ENCODE measurements around the gene ITPRID1. TPM values are rescaled to one million over a fixed set of nuclear protein-coding genes. Genes with fewer than 3 reads are reported as not detected.

ITPRID1 gene
- total RNA-seq, 1 experiment from 2014 or later = not detected

GRCh38 chr7:31642681-31643115 is 128.8 kb downstream of the ITPRID1 start:
- POLR2A ChIA-PET = no interaction called here
- BruUV-seq (replicated peaks) = no TSS peak
- H3K4me1 ChIP-seq (ENCODE audit: control insufficient read depth, insufficient read depth, low read length) = no peaks in the 10 kb centered on the region
- H3K27ac ChIP-seq (ENCODE audit: low read length) = no peak overlapping the region
- intact Hi-C loops (cut with micrococcal nuclease; ENCODE audit: unreplicated experiment) = no loop called here
- TF ChIP-seq TCF7L2 (IDR thresholded peaks at IDR 0.05; ENCODE audit: low read depth, low read length) = no peak
- TF ChIP-seq POLR2AphosphoS5 (IDR thresholded peaks at IDR 0.05; ENCODE audit: low read depth, low read length) = no peak
- TF ChIP-seq CTCF (IDR thresholded peaks at IDR 0.05) = no peak
- TF ChIP-seq REST (IDR thresholded peaks at IDR 0.05; ENCODE audit: insufficient read depth in 1 of 2, low read depth in 2 of 2, low read length in 1 of 2) = no peak
- no peak for TF ChIP-seq SIN3A (IDR thresholded peaks at IDR 0.05; ENCODE audit: borderline replicate concordance, insufficient read depth, low read depth, low read length)
- CTCF ChIA-PET = no interaction called here
- H3K27me3 ChIP-seq (ENCODE audit: control insufficient read depth, insufficient read depth, low read length) = no peaks in the 10 kb centered on the region
- in situ Hi-C loops (cut with HindIII; ENCODE audit: low pct_unique_long_range_greater_than_20kb, low sequenced_read_pairs) = no loop called here
- ATAC-seq (no peak), DNase-seq (ENCODE audit: low read depth, low spot score) (no peak)
- H3K4me3 ChIP-seq (ENCODE audit: low read depth in 2 of 2, low read length in 2 of 2) = no peak overlapping the region
- no peaks in the 10 kb centered on the region for H3K9me3 ChIP-seq (ENCODE audit: control insufficient read depth, insufficient read depth, low read depth, low read length)
- H3K36me3 ChIP-seq (ENCODE audit: control insufficient read depth, insufficient read depth, low read length) = no peaks in the 10 kb centered on the region

GRCh38 chr7:31646942-31647341 is 133.1 kb downstream of the ITPRID1 start:
- intact Hi-C loops (cut with micrococcal nuclease; ENCODE audit: unreplicated experiment) = no loop called here
- POLR2A ChIA-PET = no interaction called here
- in situ Hi-C loops (cut with HindIII; ENCODE audit: low pct_unique_long_range_greater_than_20kb, low sequenced_read_pairs) = no loop called here
- Histone ChIP-seq H3K36me3 (ENCODE audit: control insufficient read depth, insufficient read depth, low read length) (no peaks in the 10 kb centered on the region), H3K9me3 (ENCODE audit: control insufficient read depth, insufficient read depth, low read depth, low read length) (no peaks in the 10 kb centered on the region), H3K27me3 (ENCODE audit: control insufficient read depth, insufficient read depth, low read length) (no peaks in the 10 kb centered on the region), H3K4me1 (ENCODE audit: control insufficient read depth, insufficient read depth, low read length) (no peaks in the 10 kb centered on the region), H3K4me3 (ENCODE audit: low read depth in 2 of 2, low read length in 2 of 2) (no peak overlapping the region), H3K27ac (ENCODE audit: low read length) (no peak overlapping the region)
- TF ChIP-seq CTCF (IDR thresholded peaks at IDR 0.05) (no peak), POLR2AphosphoS5 (IDR thresholded peaks at IDR 0.05; ENCODE audit: low read depth, low read length) (no peak), TCF7L2 (IDR thresholded peaks at IDR 0.05; ENCODE audit: low read depth, low read length) (no peak), SIN3A (IDR thresholded peaks at IDR 0.05; ENCODE audit: borderline replicate concordance, insufficient read depth, low read depth, low read length) (no peak), REST (IDR thresholded peaks at IDR 0.05; ENCODE audit: insufficient read depth in 1 of 2, low read depth in 2 of 2, low read length in 1 of 2) (no peak)
- no peak for ATAC-seq
- CTCF ChIA-PET = no interaction called here
- no TSS peak for BruUV-seq (replicated peaks)
- DNase-seq (ENCODE audit: low read depth, low spot score) = no peak
